ENCODE measurements around the gene RAB31.

DNA sequence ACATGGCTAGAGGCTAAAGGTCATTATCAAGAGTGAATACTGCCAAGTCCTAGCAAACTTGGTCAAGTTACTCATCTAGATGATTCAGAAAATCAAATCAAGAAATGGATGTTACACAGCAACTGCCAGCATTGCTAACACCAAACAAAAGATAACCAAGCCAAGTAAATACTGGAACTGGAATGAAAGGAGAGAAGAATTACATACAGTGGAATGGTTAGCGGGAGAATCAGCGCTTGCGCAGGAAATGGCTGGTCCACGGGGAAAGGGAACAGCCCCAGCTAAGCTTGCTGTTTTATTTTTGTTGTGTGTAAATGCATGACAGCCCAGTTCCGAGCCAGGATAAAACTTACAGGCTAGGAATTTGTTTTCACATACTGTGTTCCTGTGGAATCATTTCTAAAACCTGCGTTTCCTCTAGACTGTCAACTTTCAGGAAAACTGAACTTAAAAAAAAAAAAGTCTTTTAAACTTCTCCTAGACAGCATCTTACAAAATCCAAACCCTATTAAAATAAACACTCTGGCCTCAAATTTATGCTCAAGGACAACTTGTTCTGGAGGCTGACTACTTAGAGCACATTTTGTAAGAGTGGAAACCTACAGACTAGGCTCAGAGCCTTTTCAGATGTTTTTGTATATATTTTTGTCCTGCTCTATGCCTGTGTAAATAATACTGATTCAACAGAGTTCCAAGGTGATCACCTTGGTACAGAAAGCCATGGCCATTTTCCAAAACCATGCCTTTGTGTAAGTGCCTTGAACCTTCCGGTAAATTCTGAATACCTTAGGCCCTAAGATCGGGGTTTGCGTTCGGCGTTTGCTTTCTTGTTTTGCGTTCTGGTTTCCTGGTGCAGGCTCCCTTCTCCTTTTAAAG lies 146.9 kb downstream of the RAB31 start:
- TF ChIP-seq GATA3 (IDR thresholded peaks at IDR 0.05; ENCODE audit: low read depth, low read length) (no peak), GATA2 (IDR thresholded peaks at IDR 0.05; ENCODE audit: low read depth, low read length) (no peak)
